Tibial nerve (tissue), 4 donors: ENCODE data around the gene SNAPC1.

Source experiments
- EP300 ChIP-seq, 2 donors: sonication (generic); formaldehyde crosslinking; IDR thresholded peaks; one replicate each; pipeline ENCODE4 v1.6.1; 2017; ENCODE audit warnings: antibody characterized with exemption in 2 of 2, mild to moderate bottlenecking in 1 of 2
- POLR2A ChIP-seq, 2 donors: fragments of 450-650 bp; IDR thresholded peaks; one replicate each; pipeline ENCODE4 v1.6.1; 2017; ENCODE audit warnings: antibody characterized with exemption in 2 of 2, mild to moderate bottlenecking in 2 of 2, moderate library complexity in 2 of 2
- TF ChIP-seq, protein P1 (sequence below), 5 experiments: fragments of 200-600 bp in 3 of 5; fragments of 450-650 bp in 2 of 5; sonication (generic) in 3 of 5; IDR thresholded peaks; one replicate each; pipeline ENCODE4 v1.5.1; 2016 to 2019; ENCODE audit warnings: antibody characterized with exemption in 5 of 5, mild to moderate bottlenecking in 3 of 5, moderate library complexity in 2 of 5

GRCh38 chr14:61716956-61717355 lies 45.3 kb upstream of the SNAPC1 start:
- TF ChIP-seq, protein P1, sequence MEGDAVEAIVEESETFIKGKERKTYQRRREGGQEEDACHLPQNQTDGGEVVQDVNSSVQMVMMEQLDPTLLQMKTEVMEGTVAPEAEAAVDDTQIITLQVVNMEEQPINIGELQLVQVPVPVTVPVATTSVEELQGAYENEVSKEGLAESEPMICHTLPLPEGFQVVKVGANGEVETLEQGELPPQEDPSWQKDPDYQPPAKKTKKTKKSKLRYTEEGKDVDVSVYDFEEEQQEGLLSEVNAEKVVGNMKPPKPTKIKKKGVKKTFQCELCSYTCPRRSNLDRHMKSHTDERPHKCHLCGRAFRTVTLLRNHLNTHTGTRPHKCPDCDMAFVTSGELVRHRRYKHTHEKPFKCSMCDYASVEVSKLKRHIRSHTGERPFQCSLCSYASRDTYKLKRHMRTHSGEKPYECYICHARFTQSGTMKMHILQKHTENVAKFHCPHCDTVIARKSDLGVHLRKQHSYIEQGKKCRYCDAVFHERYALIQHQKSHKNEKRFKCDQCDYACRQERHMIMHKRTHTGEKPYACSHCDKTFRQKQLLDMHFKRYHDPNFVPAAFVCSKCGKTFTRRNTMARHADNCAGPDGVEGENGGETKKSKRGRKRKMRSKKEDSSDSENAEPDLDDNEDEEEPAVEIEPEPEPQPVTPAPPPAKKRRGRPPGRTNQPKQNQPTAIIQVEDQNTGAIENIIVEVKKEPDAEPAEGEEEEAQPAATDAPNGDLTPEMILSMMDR (IDR thresholded peaks at IDR 0.05): no peak
- TF ChIP-seq POLR2A (IDR thresholded peaks at IDR 0.05) (no peak), EP300 (IDR thresholded peaks at IDR 0.05) (no peak)
